Mucosa of descending colon (tissue), 3 donors: ENCODE measurements around the gene NTRK1. TPM values are rescaled to one million over a fixed set of nuclear protein-coding genes. Genes with fewer than 3 reads are reported as not detected.

Source experiments
- ATAC-seq: fragments of 200-7000 bp; cut with Tn5 transposase; one replicate; pipeline ENCODE4 v1.9.1; 2020; ENCODE audit warnings: mild to moderate bottlenecking, moderate library complexity
- DNase-seq, 3 donors: peaks; one replicate each; pipeline ENCODE4 v3.0.0-alpha.2; 2020
- H3K36me3 ChIP-seq: fragments of 200-600 bp; one replicate; pipeline ENCODE4 v1.8.0; 2021; ENCODE audit warnings: low read depth, mild to moderate bottlenecking
- H3K4me1 ChIP-seq: fragments of 200-600 bp; one replicate; pipeline ENCODE4 v1.8.0; 2021; ENCODE audit warnings: low read depth, mild to moderate bottlenecking
- H3K4me3 ChIP-seq: fragments of 200-600 bp; one replicate; pipeline ENCODE4 v1.8.0; 2021; ENCODE audit warnings: mild to moderate bottlenecking
- H3K9me3 ChIP-seq: fragments of 200-600 bp; one replicate; pipeline ENCODE4 v1.8.0; 2021; ENCODE audit warnings: mild to moderate bottlenecking
- CTCF ChIP-seq: fragments of 200-600 bp; IDR thresholded peaks from one replicate; pipeline ENCODE4 v1.8.0; 2022; ENCODE audit warnings: antibody characterized with exemption, mild to moderate bottlenecking
- intact Hi-C, 2 donors: fragments of 100-400 bp; cut with DNase I in 1 of 2; cut with micrococcal nuclease in 1 of 2; formaldehyde crosslinking; loops; one replicate each; pipeline versions ENCODE4 v1.11.0 to v1.11.1; 2022; cut with DNase I, micrococcal nuclease
- total RNA-seq, 3 donors: library from RNA; stranded (reverse); fragmentation: NEBNext Ultra II Directional in 2 of 3; extraction: Animal tissue kit (Norgen Biotek cat#: 25700) in 2 of 3; gene quantifications; one replicate each; pipeline versions ENCODE4 v1.2.1 to v1.2.4, GENCODE V29; 2021 to 2023
- donor health status: DM: no; HTN: no; CAD: no; lungs with moderate emphysema.
- donor health status: DM: no; HTN: no; CAD: no.
- donor health status: DM: no; HTN: yes; CAD: no.

Gene NTRK1
- total RNA-seq, 3 donors from 2014 or later = 0.67 to 1.3 (median 0.79) TPM

GRCh38 chr1:156814571-156815260, 45.9 kb upstream of the NTRK1 start:
- H3K9me3 ChIP-seq = no peaks in the 10 kb centered on the region
- no peak for TF ChIP-seq CTCF
- intact Hi-C loops = no loop called here
- DNase-seq = peak in 2 of 3 donors; percentile 39 to 56
- no peak overlapping the region for H3K4me3 ChIP-seq
- H3K36me3 ChIP-seq = no peaks in the 10 kb centered on the region
- peak; percentile 9 for ATAC-seq
- peaks cover 8% of the 10 kb centered on the region for H3K4me1 ChIP-seq

DNA sequence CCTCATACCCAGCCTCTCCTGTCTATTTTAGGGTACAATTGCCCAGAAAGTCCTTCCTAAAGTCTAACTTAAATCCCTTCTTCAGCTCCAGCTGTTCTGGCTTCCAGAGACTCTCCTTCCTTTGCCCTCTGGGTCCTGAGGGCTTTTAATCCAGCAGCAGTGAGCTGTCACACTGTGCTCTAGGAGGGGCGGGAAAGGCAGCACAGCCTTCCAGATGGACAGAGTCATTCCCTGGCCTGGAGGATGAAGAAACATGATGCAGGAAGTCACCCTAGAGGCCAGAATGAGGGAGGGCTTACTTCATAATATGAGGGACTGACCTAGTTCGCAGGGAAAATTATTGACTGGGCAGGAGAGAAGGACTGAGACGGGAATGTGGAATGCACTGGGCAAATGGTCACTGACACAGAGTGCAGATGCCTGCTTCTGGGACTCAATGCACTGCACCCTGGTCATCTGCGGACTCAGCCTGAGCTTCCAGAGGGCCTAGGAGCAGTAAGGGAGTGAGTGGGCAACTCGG, 45.3 kb upstream of the NTRK1 start:
- peak in 1 of 3 donors; percentile 26 for DNase-seq
- peak; percentile 3 for ATAC-seq
- H3K36me3 ChIP-seq = no peaks in the 10 kb centered on the region
- no peaks in the 10 kb centered on the region for H3K9me3 ChIP-seq
- no peak overlapping the region for H3K4me3 ChIP-seq
- H3K4me1 ChIP-seq = peaks cover 8% of the 10 kb centered on the region
- intact Hi-C loops = no loop called here
- no peak for TF ChIP-seq CTCF

DNA sequence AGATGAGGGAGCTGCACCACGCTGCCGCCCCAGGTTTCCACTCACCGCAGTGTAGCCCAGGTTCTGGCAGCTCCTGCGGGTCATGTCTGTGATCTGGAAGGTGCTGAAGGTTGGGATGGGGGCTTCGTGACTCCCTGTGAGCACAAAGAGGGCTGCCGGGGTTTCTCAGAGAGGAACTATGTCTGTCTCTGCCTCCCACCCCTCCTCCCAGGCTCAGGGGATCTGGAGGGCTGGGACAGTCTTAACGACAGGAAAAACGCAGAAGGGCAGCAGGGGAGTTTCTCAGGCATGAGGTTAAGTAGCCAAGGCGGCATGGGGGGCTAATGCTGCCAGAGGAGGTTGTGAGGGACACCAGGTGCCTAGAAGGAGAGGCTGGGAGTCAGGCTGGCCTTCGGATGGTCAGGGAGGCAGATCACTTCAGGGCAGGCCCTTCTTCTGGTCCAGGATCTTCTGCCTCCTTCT, 44.7 kb upstream of the NTRK1 start:
- ATAC-seq (no peak), DNase-seq (no peak)
- peaks cover 8% of the 10 kb centered on the region for H3K4me1 ChIP-seq
- intact Hi-C loops = no loop called here
- no peaks in the 10 kb centered on the region for H3K36me3 ChIP-seq
- no peaks in the 10 kb centered on the region for H3K9me3 ChIP-seq
- no peak for TF ChIP-seq CTCF
- no peak overlapping the region for H3K4me3 ChIP-seq

DNA sequence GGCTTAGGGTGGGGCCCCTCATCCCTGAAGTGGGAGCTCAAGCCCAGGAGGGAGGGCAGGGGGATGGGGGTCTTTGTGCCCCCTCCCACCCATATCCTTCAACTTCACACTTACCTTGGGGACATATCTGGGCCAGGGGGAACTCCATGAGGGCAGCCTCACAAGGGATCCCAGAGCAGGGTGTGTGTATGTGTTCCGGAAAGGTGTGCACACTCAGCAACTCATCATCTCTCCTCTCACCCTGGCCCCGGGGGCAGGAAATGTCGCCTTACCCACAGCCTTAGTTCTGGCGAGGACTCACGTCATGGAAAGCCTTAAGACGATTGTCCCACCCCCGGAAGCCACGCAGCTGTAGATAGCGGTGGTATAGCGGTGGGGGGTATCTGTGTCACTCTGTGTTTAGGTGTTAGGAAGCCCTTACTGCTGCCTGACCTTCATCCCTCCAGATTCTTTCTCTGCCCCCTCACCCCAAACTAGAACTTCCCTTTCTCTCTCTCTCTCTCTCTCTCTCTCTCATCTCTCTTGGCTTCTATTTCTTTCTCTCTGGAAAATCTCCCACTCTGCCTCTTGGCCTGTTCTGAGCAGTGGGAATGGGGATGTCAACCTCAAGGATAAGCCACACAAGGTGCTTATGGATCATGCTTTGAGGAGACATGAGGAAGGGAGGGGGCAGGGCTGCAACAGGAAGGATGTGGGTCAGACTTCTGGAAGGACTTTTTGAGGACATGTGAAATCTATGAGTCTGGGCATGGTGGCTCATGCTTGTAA, 43.9 kb upstream of the NTRK1 start, which contains the start of gene SH2D2A:
Gene SH2D2A (minus strand): TSS at position 288 of the 768 bp plus-strand sequence. CDS start 140 bp downstream, at position 148.
- intact Hi-C loops = no loop called here
- peaks cover 8% of the 10 kb centered on the region for H3K4me1 ChIP-seq
- H3K4me3 ChIP-seq = no peak within 1 kb of the TSS
- DNase-seq = peak; percentile 68 to 86 (median 74)
- no peak for TF ChIP-seq CTCF
- H3K9me3 ChIP-seq = no peaks in the 10 kb centered on the region
- peak; percentile 66 for ATAC-seq
- no peaks in the 10 kb centered on the region for H3K36me3 ChIP-seq

DNA sequence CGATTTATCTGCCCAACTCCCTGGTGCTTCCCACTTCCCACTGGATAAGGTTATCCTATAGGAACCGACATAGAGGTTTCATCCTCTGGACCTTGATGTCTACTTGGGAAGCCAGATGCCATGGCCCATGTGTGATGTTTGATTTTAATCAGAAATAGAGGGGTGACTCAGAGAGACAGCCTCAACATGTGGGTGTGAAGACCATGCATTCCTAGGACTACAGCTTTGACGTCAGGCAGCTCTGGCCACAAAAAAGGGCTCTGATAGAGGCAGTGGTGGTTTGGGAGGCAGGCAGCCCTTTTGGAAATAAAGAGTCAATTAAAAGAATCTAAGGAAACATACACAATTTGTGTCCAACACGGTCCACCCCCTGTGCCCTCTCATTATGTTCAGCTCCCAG, 38.9 kb upstream of the NTRK1 start:
- Histone ChIP-seq H3K4me1 (no peaks in the 10 kb centered on the region), H3K36me3 (no peaks in the 10 kb centered on the region), H3K9me3 (no peaks in the 10 kb centered on the region), H3K4me3 (no peak overlapping the region)
- TF ChIP-seq CTCF = no peak
- intact Hi-C loops = no loop called here
- DNase-seq (no peak), ATAC-seq (no peak)
